GM19395 (cell line): Measurements from ENCODE around the gene CUTA.

Experiments used
- ATAC-seq: cut with Tn5 transposase; IDR thresholded peaks from one replicate; pipeline ENCODE4 v1.9.1; 2021; ENCODE audit warnings: mild to moderate bottlenecking, moderate library complexity; ENCODE audit not compliant: unreplicated experiment

CUTA gene

GRCh38 chr6:33417903-33418689 lies at the start of gene CUTA:
Gene CUTA, minus strand, starts transcription at chr6:33418107. Its CDS starts 107 bp downstream, at chr6:33418000.
- ATAC-seq, result peak; percentile 85

- ATAC-seq, result no peak
Measured at GRCh38 chr6:33467091-33467490, 49.2 kb upstream of the CUTA start.

GRCh38 chr6:33466075-33466735 lies 48.3 kb upstream of the CUTA start:
- no peak for ATAC-seq

GRCh38 chr6:33459226-33459625 lies 41.3 kb upstream of the CUTA start:
- ATAC-seq, result no peak

- no peak for ATAC-seq
Measured at GRCh38 chr6:33458676-33459075, 40.8 kb upstream of the CUTA start.

- no peak for ATAC-seq
Measured at GRCh38 chr6:33456156-33456555, 38.2 kb upstream of the CUTA start.

GRCh38 chr6:33455051-33455450 lies 37.1 kb upstream of the CUTA start:
- ATAC-seq, result no peak

GRCh38 chr6:33454009-33454946 lies 36.4 kb upstream of the CUTA start, which contains the start of gene ZBTB9:
Gene ZBTB9, plus strand, starts transcription at chr6:33454576. Its CDS starts 525 bp downstream, at chr6:33455101.
- peak; percentile 99 for ATAC-seq

GRCh38 chr6:33453393-33454008 lies 35.6 kb upstream of the CUTA start:
- ATAC-seq, result no peak

GRCh38 chr6:33452496-33452895 lies 34.6 kb upstream of the CUTA start:
- ATAC-seq, result no peak

GRCh38 chr6:33451606-33452005 lies 33.7 kb upstream of the CUTA start:
- no peak for ATAC-seq

GRCh38 chr6:33450434-33450833 lies 32.5 kb upstream of the CUTA start:
- ATAC-seq, result no peak

GRCh38 chr6:33446356-33446755 lies 28.4 kb upstream of the CUTA start:
- ATAC-seq, result no peak

GRCh38 chr6:33445119-33445603 lies 27.3 kb upstream of the CUTA start:
- no peak for ATAC-seq

GRCh38 chr6:33443619-33444504 lies 26.0 kb upstream of the CUTA start:
- no peak for ATAC-seq

- ATAC-seq, result no peak
Measured at GRCh38 chr6:33443025-33443424, 25.1 kb upstream of the CUTA start.

GRCh38 chr6:33442283-33442682 lies 24.4 kb upstream of the CUTA start:
- no peak for ATAC-seq

- ATAC-seq, result no peak
Measured at GRCh38 chr6:33441457-33441856, 23.6 kb upstream of the CUTA start.

GRCh38 chr6:33440649-33441309 lies 22.9 kb upstream of the CUTA start:
- ATAC-seq, result no peak
